Endothelial cell of umbilical vein (primary cell): ENCODE measurements around the gene MPDZ. TPM values are rescaled to one million over a fixed set of nuclear protein-coding genes. Genes with fewer than 3 reads are reported as not detected.

ENCODE experiments used
- BruUV-seq: library from RNA; stranded (reverse); fragments of 400-500 nt; replicated peaks from 2 replicates; lab custom pipeline; 2021; lab: Mats Ljungman, UMichigan
- CTCF ChIA-PET: fragments of 300-600, 350-600 bp; sonication (Branson Sonifier 250); formaldehyde crosslinking; loops from one replicate; lab custom pipeline; 2021; ENCODE audit warnings: antibody characterized with exemption, inconsistent platforms; lab: Charles Lee
- POLR2A ChIA-PET: fragments of 300-600, 350-600 bp; sonication (Branson Sonifier 250); formaldehyde crosslinking; loops from one replicate; lab custom pipeline; 2021; ENCODE audit warnings: antibody characterized with exemption, inconsistent platforms; lab: Charles Lee
- DNase-seq: peaks from one replicate; pipeline ENCODE4 v3.0.0-alpha.2; 2011; ENCODE audit warnings: low read depth, low spot score
- FAIRE-seq: peaks from 2 replicates; lab custom pipeline; 2011; peaks lifted over from hg19 to GRCh38; lab: Jason Lieb, UNC
- H2AFZ ChIP-seq: 2 replicates; pipeline ENCODE4 v1.6.0; 2012; ENCODE audit warnings: low read depth, low read length, control low read depth, inconsistent platforms
- H3K27ac ChIP-seq: 2 replicates; pipeline ENCODE4 v1.5.1; 2011; ENCODE audit warnings: low read depth, mild to moderate bottlenecking, control low read depth, low read length, moderate library complexity; ENCODE audit not compliant: insufficient read depth
- H3K27me3 ChIP-seq, 2 experiments: 2 replicates each; pipeline versions ENCODE4 v1.6.0 to v1.6.1; 2011; ENCODE audit warnings: low read length in 2 of 2, mixed read lengths in 1 of 2; ENCODE audit not compliant: control insufficient read depth in 2 of 2, insufficient read depth in 2 of 2
- H3K36me3 ChIP-seq, 2 experiments: 2 replicates in 1 of 2; 3 replicates in 1 of 2; pipeline ENCODE4 v1.5.1; 2011; ENCODE audit warnings: low read length in 2 of 2, mild to moderate bottlenecking in 1 of 2, moderate library complexity in 1 of 2; ENCODE audit not compliant: control insufficient read depth in 2 of 2, insufficient read depth in 2 of 2; ENCODE audit errors: extremely low read depth in 1 of 2
- H3K4me1 ChIP-seq: 3 replicates; pipeline ENCODE4 v1.5.1; 2011; ENCODE audit warnings: mild to moderate bottlenecking, low read length; ENCODE audit not compliant: control insufficient read depth, insufficient read depth; ENCODE audit errors: extremely low read depth
- H3K4me2 ChIP-seq: 2 replicates; pipeline ENCODE4 v1.6.1; 2011; ENCODE audit warnings: low read length, control low read depth, mixed read lengths; ENCODE audit not compliant: insufficient read depth
- H3K4me3 ChIP-seq, 3 experiments: fragments of 200-600 bp in 1 of 3; sonication (generic), shearing (Covaris generic) in 1 of 3; replicated peaks in 1 of 3; 2 replicates each; pipeline ENCODE4 v1.5.1; 2011 to 2016; ENCODE audit warnings: control low read depth in 3 of 3, low read length in 3 of 3, mild to moderate bottlenecking in 2 of 3, inconsistent platforms in 1 of 3, low read depth in 1 of 3, moderate library complexity in 1 of 3; ENCODE audit not compliant: insufficient read depth in 1 of 3
- H3K79me2 ChIP-seq: 2 replicates; pipeline ENCODE4 v1.6.0; 2012; ENCODE audit warnings: low read length, inconsistent platforms; ENCODE audit not compliant: control insufficient read depth, insufficient read depth
- H3K9ac ChIP-seq: replicated peaks from 2 replicates; pipeline ENCODE3; 2011; ENCODE audit warnings: low read length, control low read depth; ENCODE audit not compliant: insufficient read depth; ENCODE audit errors: extremely low read depth
- H3K9me1 ChIP-seq: replicated peaks from 3 replicates; pipeline ENCODE4 v1.6.0; 2011; ENCODE audit warnings: mild to moderate bottlenecking, low read length; ENCODE audit not compliant: control insufficient read depth, insufficient read depth; ENCODE audit errors: extremely low read depth
- H3K9me3 ChIP-seq: replicated peaks from 2 replicates; pipeline ENCODE4 v1.5.1; 2012; ENCODE audit warnings: low read length, inconsistent platforms; ENCODE audit not compliant: control insufficient read depth, insufficient read depth
- H4K20me1 ChIP-seq: replicated peaks from 2 replicates; pipeline ENCODE3; 2011; ENCODE audit warnings: mild to moderate bottlenecking, low read length; ENCODE audit not compliant: control insufficient read depth, insufficient read depth; ENCODE audit errors: extremely low read depth
- CTCF ChIP-seq, 2 donors: IDR thresholded peaks; 1 replicate in 1 of 2; 2 replicates in 1 of 2; pipeline ENCODE4 v1.5.1; 2011; ENCODE audit warnings: low read length in 2 of 2, mild to moderate bottlenecking in 2 of 2, moderate library complexity in 2 of 2, control low read depth in 1 of 2, inconsistent platforms in 1 of 2, low read depth in 1 of 2; ENCODE audit not compliant: insufficient read depth in 1 of 2; ENCODE audit errors: extremely low read depth in 1 of 2
- EZH2 ChIP-seq: IDR thresholded peaks from 2 replicates; pipeline ENCODE4 v1.6.1; 2012; ENCODE audit warnings: borderline replicate concordance, low read depth, mild to moderate bottlenecking, moderate library complexity, low read length, inconsistent platforms; ENCODE audit not compliant: severe bottlenecking
- FOS ChIP-seq: IDR thresholded peaks from 2 replicates; pipeline ENCODE4 v1.6.1; 2011; ENCODE audit warnings: mild to moderate bottlenecking, low read length, moderate library complexity, borderline replicate concordance; ENCODE audit not compliant: insufficient read depth
- GATA2 ChIP-seq: IDR thresholded peaks from 2 replicates; pipeline ENCODE4 v1.7.0; 2011; ENCODE audit warnings: low read depth, mild to moderate bottlenecking, moderate library complexity, mixed read lengths, low read length; ENCODE audit not compliant: insufficient read length, insufficient read depth
- JUN ChIP-seq: IDR thresholded peaks from 2 replicates; pipeline ENCODE4 v1.6.1; 2011; ENCODE audit warnings: borderline replicate concordance, low read depth; ENCODE audit not compliant: insufficient read length, insufficient read depth
- MYC ChIP-seq: IDR thresholded peaks from one replicate; pipeline ENCODE4 v1.6.1; 2011; ENCODE audit warnings: mild to moderate bottlenecking, low read depth, low read length
- POLR2A ChIP-seq: IDR thresholded peaks from 2 replicates; pipeline ENCODE4 v1.6.1; 2012; ENCODE audit warnings: low read depth, mild to moderate bottlenecking, control low read depth, low read length
- POLR2AphosphoS5 ChIP-seq: IDR thresholded peaks from 2 replicates; pipeline ENCODE4 v1.6.1; 2012; ENCODE audit warnings: low read depth, mild to moderate bottlenecking, control low read depth, low read length, moderate library complexity; ENCODE audit not compliant: insufficient read depth
- dilution Hi-C: fragments of 300-500 bp; cut with MboI; formaldehyde crosslinking; loops from one replicate; pipeline ENCODE4 v1.15.0; 2019; ENCODE audit warnings: low sequenced_read_pairs; ENCODE audit not compliant: extremely low pct_ligation_motif_present
- intact Hi-C: fragments of 100-400 bp; cut with micrococcal nuclease; formaldehyde crosslinking; loops from one replicate; pipeline ENCODE4 v1.10.0; 2022
- polyA plus RNA-seq, 4 experiments: library from polyadenylated mRNA; depleted of rRNA in 3 of 4; stranded (reverse) in 3 of 4; unstranded in 1 of 4; fragments of >200 nt; gene quantifications; 2 replicates each; pipeline versions ENCODE4 v1.2.1 to v1.2.3, GENCODE V29; 2011 to 2012; ENCODE audit warnings: missing spikeins in 1 of 4
- total RNA-seq: library from RNA; stranded (reverse); gene quantifications from 2 replicates; pipeline ENCODE4 v1.2.3, GENCODE V29; 2021
- TF ChIP-seq, protein P1 (sequence below): IDR thresholded peaks from 2 replicates; pipeline ENCODE4 v1.6.1; 2011; ENCODE audit not compliant: insufficient read depth, insufficient read length

Gene MPDZ
- total and polyA plus RNA-seq, 2 donors (not counting 3 experiments of a cell fraction or from before 2014, with no cell fraction given): 22.3 to 54.4 TPM

GRCh38 chr9:13324988-13325387 lies 45.5 kb upstream of the MPDZ start:
- dilution Hi-C loops (no loop called here), intact Hi-C loops (no loop called here)
- no TSS peak for BruUV-seq
- ChIA-PET CTCF (no interaction called here), POLR2A (no interaction called here)
- no peaks in the 10 kb centered on the region for H3K4me1 ChIP-seq
- no peak overlapping the region for H3K4me3 ChIP-seq
- H3K36me3 ChIP-seq: no peaks in the 10 kb centered on the region
- DNase-seq (peak; percentile 55), FAIRE-seq (peak; percentile 8)
- H3K27ac ChIP-seq: no peak overlapping the region
- H3K4me2 ChIP-seq: no peak overlapping the region
- TF ChIP-seq POLR2A: no peak
- no peak for TF ChIP-seq GATA2
- TF ChIP-seq EZH2: no peak
- TF ChIP-seq, protein P1, sequence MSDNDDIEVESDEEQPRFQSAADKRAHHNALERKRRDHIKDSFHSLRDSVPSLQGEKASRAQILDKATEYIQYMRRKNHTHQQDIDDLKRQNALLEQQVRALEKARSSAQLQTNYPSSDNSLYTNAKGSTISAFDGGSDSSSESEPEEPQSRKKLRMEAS: no peak
- TF ChIP-seq MYC: no peak
- TF ChIP-seq CTCF (IDR thresholded peaks at IDR 0.05; ENCODE audit: extremely low read depth in 1 of 2, insufficient read depth in 1 of 2, low read depth in 1 of 2, low read length in 2 of 2): no peak
- no peak for TF ChIP-seq POLR2AphosphoS5
- no peak for TF ChIP-seq FOS
- no peak for TF ChIP-seq JUN
- no peaks in the 10 kb centered on the region for H4K20me1 ChIP-seq
- no peaks in the 10 kb centered on the region for H3K9me3 ChIP-seq
- no peaks in the 10 kb centered on the region for H3K79me2 ChIP-seq
- no peaks in the 10 kb centered on the region for H3K9me1 ChIP-seq
- H2AFZ ChIP-seq: peak overlapping the region; percentile 1
- no peak overlapping the region for H3K9ac ChIP-seq
- no peaks in the 10 kb centered on the region for H3K27me3 ChIP-seq
